ENCODE data around the gene ORAI2.

DNA sequence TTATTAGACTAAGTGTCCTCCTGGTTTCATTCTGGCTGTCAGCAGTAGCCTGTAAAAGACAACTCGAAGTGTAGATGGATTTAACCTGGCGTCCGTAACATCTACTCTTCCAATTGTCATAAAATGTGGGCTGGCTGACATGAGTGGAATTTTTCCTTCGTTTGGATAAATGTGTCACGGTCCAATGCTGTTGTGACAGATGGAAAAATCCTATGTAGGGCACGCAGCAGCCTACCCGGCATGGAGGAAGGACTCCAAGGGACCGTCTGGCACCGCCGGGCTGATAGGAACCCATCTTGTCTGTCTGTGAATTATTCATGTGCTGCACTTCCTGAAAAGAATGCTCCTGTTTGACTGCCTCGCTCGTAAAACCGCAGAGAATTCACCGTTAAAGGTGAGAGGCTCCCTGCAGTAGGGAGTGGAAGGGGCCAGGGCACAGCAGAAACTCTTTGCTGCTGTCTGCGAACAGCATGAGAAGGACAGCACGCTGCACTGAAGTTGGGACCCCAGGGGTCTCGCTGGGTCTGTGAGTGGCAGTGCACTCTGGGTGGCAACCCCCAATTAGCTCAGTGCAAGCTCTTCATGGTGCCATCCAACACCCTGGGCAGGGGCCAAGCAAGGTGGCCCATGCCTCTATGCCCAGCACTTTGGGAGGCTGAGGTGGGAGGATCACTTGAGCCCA lies 1.6 kb upstream of the ORAI2 start:
- TF ChIP-seq, protein P1, sequence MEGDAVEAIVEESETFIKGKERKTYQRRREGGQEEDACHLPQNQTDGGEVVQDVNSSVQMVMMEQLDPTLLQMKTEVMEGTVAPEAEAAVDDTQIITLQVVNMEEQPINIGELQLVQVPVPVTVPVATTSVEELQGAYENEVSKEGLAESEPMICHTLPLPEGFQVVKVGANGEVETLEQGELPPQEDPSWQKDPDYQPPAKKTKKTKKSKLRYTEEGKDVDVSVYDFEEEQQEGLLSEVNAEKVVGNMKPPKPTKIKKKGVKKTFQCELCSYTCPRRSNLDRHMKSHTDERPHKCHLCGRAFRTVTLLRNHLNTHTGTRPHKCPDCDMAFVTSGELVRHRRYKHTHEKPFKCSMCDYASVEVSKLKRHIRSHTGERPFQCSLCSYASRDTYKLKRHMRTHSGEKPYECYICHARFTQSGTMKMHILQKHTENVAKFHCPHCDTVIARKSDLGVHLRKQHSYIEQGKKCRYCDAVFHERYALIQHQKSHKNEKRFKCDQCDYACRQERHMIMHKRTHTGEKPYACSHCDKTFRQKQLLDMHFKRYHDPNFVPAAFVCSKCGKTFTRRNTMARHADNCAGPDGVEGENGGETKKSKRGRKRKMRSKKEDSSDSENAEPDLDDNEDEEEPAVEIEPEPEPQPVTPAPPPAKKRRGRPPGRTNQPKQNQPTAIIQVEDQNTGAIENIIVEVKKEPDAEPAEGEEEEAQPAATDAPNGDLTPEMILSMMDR (IDR thresholded peaks at IDR 0.05): no peak
- TF ChIP-seq RXRA (IDR thresholded peaks at IDR 0.05; ENCODE audit: borderline replicate concordance, low read depth): no peak

Data from SK-N-SH (cell line).